HG02981 (cell line): ENCODE results near the gene PHACTR1.
"Not testable (repeated sequence)": the region's sequence is repeated elsewhere in the genome, so short reads cannot be mapped to it uniquely, and the experiment has no call there.

Source experiments
- ATAC-seq: cut with Tn5 transposase; IDR thresholded peaks from one replicate; pipeline ENCODE4 v1.9.1; 2021; ENCODE audit warnings: mild to moderate bottlenecking, moderate library complexity; ENCODE audit not compliant: unreplicated experiment

Gene PHACTR1

DNA sequence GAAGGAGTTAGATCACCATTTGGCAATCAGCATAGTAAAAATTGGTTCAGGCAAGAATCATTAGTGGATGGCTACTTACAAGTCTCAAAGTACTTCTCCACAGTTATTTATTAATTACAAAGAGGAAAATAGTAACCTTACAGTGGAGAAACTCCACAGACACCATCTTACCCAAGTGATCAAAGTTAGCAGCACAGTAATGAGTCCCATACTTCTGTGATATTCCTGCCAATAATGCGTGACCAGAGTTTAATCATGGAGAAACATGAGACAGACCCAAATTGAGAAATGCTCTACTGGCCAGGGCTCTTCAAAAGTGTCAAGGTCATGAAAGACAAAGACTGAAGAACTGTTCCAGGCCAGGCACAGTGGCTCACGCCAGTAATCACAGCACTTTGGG, 602.3 kb downstream of the PHACTR1 start:
- ATAC-seq: no peak

DNA sequence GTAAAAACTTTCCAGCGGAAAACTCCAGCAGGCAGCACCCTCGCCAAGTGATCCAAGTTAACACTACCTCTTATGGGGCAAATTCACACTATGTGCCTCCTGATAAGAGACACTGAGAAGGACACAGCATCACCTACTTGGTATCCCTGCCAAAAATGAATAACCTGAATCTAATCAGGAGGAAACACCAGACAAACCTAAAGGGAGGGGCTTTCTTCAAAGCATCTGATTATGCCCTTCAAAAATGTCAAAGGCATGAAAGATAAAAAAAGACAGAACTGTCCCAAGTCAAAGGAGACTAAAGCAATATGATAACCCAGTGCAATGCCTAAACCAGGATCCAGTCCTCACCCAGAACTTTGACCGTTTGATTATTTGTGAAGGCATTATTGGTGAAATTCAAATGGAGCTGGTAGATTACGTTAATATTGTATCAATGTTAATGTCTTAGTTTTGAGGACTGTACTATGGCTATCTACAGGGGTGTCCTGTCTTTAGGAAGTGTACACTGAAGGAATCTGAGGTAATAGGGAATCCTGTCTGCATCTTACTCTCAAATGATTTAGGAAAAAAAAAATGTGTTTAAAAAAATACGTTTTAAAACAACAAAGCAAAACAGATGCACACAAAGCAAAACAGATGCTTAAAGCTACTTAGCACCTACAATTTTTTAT, 603.5 kb downstream of the PHACTR1 start:
- no peak for ATAC-seq

DNA sequence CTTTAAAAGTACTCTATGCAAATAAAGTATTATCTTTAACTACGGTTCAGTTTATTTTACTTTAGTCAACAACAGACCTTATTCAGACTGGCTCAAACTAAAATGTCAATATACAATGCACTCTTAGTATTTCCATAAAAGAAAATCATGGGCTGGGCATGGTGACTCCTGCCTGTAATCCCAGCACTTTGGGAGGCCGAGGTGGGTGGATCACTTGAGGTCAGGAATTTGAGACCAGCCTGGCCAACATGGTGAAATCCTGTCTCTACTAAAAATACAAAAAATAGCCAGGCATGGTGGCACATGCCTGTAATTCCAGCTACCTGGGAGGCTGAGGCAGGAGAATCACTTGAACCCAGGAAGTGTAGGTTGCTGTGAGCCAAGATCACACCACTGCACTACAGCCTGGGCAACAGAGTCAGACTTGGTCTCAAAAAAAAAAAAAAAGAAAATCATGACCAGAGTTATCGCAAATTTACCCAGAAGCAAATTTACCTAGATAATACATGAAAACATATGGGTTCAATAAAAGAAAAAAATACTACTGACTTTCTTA, 609.5 kb downstream of the PHACTR1 start:
- not testable (repeated sequence) for ATAC-seq

DNA sequence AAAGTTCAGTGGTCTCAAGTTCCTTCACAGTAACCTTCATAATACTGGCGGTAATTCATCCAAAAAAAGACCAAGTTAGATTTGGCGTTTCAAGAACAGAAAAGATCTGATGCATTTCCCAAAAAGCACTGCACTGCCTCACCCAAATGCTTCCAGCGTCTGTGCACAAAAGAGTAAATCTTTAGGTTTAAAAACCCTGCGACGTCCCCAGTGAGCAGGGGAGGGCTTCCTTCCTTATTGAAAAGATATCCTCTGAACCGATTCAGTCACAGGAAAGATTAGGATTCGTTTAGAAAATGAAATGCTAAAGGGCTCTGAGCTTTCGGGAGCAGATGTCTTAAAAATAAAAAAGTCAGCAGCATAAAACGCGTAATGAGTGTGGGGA, 611.1 kb downstream of the PHACTR1 start:
- ATAC-seq: peak; percentile 17

DNA sequence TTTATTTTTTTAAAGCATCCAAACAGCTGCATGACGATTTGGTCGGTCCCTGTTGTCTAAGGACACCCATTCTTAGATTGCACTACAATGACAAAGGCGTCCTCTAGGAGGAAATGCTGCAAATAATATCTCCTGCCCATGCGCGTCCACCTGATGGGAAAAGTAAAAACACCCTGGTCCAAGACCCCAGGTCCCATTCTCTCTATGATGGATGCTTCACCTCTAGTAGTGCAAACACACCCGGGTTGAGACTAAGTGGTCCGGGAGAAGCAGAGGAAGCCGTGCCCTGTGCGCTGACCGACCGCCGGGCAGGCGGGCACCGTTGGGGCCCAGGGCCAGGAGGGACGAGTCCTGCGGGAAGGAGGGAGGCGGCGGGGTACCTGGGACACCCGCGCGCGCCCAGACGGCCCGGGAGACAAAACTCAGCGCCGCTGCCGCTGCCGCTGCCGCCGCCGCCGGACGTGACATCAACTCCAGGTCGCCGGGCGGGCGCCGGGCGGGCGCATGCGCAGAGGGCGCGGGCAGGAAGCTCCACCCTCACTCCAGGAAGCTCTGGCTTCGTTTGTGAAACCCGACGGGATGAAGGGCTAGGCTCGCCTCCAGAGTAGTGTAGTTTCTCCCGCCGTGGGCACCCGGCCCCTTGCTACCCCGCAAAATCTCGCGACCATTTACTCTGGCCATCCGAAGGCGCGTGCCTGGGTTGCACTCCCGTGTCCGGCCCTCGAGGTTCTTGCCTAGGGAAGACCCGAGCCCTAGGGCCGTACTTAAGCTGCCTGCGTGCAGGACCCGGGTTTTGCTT, 611.7 kb downstream of the PHACTR1 start, which contains the start of gene TBC1D7:
Gene TBC1D7, minus strand, starts transcription at position 462 of the 799 bp plus-strand sequence. CDS start 1,639 bp downstream, outside the sequence.
- peak; percentile 82 for ATAC-seq

DNA sequence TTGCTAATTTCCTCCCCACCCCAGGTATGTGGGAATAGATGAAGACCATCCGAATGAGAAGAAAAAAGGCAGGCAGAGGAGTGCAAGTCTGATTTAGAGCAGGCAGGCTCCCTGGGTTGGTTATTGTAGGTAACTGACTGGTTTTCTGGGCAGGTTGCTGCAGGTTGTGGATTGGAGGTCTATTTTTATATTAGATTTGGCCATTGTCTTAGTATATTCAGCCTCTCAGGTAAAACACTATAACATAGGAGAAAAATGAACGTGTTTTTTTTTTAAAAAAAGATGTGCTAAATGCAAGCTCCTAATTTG, 612.3 kb downstream of the PHACTR1 start:
- no peak for ATAC-seq

DNA sequence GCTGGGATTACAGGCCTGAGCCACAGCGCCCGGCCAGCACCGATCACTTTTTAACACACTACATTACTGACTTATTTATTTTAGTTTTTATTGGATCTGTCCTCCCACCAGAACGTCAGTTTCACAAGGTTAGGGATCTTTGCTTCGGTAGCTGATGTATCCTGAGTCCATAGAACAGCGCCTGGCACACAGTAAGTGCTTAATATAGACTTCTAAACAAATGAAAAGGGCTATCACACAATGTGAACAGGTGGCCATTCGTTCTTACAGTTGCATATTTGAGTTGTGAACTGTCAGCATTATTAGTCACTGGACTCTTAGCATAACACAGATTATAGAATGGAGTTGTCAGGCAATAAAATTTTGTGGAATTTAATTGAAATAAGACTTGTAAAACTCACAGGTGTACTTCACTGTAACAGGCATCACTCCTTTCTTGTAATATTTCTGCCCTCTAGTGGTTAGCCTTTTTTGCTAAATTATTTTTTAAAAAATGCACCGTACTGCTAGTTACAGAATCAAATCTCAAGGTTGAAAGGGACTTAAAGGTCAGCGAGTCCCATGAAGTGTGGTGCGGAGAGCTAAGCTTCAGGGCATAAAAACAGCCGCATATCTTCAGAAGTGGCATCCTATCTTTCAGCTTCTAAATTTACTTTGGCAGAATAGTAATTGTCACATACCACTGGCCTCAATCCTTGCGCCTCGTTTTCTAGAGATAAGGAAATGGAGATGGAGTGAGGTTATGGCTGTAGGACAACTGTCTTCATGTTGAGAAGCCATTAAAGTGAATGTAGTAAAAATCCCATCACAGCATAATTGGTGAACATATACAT, 615.2 kb downstream of the PHACTR1 start:
- no peak for ATAC-seq

DNA sequence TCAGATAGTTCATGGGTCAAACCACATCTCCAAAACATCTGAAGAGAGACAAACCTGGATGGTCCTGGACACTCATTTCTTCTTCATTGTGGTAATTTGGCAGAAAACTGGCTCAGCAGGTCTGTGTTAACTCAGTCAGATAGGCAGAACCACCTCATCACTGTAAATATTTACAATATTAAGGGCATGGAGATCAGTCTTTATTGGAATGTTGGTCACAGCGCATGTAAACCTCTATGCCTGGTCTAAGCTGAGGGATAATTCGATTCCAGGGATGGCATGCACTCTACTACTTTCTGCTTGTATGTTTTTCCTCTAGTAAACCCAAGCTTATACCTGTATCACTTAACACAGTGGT, 615.8 kb downstream of the PHACTR1 start:
- no peak for ATAC-seq

DNA sequence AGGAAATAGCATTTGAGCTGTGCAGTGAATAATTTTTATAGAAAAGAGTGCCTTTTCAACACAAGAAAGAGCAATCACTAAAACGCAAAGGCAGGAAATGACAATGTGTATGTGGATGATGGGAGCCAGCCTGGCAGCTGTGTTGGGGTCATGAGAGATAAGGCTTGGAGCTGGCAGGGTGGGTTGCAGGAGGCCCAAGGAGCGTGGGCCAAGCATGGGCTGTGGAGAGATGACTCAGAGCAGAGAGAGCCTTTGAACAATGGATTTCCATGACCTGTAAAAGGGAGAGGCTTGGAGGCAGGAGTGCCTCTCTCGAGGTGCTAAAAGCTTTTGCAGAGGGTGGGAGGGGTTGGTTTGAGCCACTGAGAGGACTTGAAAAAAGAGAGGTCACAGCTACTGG, 618.4 kb downstream of the PHACTR1 start:
- ATAC-seq: no peak

DNA sequence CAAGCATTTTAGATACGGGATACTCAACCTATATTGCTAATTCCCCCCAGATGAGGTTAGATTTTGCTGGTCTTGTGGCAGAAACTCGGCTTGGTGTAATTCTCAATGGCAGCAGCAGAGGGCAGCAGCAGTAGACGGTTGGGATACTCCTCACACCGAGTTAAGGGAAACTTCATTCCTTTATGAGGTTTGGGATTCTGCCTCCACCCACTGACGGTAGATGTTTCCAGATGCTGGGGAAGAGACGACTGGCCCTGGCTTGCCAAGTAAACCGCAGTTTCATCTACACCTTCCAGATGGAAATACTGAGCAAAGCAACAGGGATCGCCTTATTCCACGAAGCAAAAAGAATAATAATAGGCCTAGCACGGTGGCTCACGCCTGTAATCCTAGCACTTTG, 620.0 kb downstream of the PHACTR1 start:
- no peak for ATAC-seq

DNA sequence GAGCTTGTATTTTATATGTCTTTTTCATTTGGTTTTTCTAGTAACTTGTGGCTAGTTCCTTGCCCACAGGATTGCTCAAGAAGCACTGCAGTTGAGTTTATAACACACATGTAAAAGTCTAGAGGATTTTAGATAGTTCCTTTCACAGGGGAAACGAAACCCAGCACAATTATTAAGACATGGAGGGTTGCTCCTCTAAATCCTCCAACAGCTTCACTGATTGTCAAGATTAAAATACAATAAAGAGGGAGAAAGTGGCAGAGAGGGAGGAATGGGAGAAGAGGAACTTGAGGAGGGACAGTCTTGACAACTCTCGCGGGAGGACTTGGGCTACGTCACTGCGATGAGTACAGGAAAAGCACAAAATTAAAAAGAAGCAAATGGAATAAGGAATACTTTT, 621.5 kb downstream of the PHACTR1 start:
- ATAC-seq: no peak
